GM23248 (cell line): ENCODE results near the gene EFCAB6. TPM values are rescaled to one million over a fixed set of nuclear protein-coding genes. Genes with fewer than 3 reads are reported as not detected.
"Not testable (repeated sequence)": the region's sequence is repeated elsewhere in the genome, so short reads cannot be mapped to it uniquely, and the experiment has no call there.

Experiments used
- DNase-seq: peaks from one replicate; pipeline ENCODE4 v3.0.0-alpha.2; 2015
- H2AFZ ChIP-seq: fragments of 200-600 bp; sonication (generic); 2 replicates; pipeline ENCODE4 v1.6.1; 2016; ENCODE audit warnings: antibody characterized with exemption
- H3F3A ChIP-seq: fragments of 200-600 bp; sonication (generic); 2 replicates; pipeline ENCODE4 v1.6.1; 2016; ENCODE audit warnings: mild to moderate bottlenecking, antibody characterized with exemption, mixed run types; ENCODE audit not compliant: insufficient read depth
- H3K27ac ChIP-seq: fragments of 200-600 bp; sonication (generic); 2 replicates; pipeline ENCODE4 v1.5.1; 2016; ENCODE audit warnings: mild to moderate bottlenecking
- H3K27me3 ChIP-seq: fragments of 200-600 bp; sonication (generic); replicated peaks from 2 replicates; pipeline ENCODE4 v1.6.1; 2016; ENCODE audit warnings: mild to moderate bottlenecking; ENCODE audit not compliant: insufficient read depth
- H3K36me3 ChIP-seq: fragments of 200-600 bp; sonication (generic); 2 replicates; pipeline ENCODE4 v1.6.1; 2016; ENCODE audit warnings: low read depth, mild to moderate bottlenecking
- H3K4me1 ChIP-seq: fragments of 200-600 bp; sonication (generic); 2 replicates; pipeline ENCODE4 v1.6.1; 2016; ENCODE audit warnings: mild to moderate bottlenecking; ENCODE audit not compliant: insufficient read depth
- H3K4me2 ChIP-seq: fragments of 200-600 bp; sonication (generic); one replicate; pipeline ENCODE4 v1.6.1; 2016; ENCODE audit warnings: mild to moderate bottlenecking; ENCODE audit not compliant: unreplicated experiment
- H3K4me3 ChIP-seq: fragments of 200-600 bp; sonication (generic); 2 replicates; pipeline ENCODE4 v1.5.1; 2016; ENCODE audit warnings: mild to moderate bottlenecking
- H3K79me2 ChIP-seq: fragments of 200-600 bp; sonication (generic); 2 replicates; pipeline ENCODE4 v1.6.1; 2016; ENCODE audit warnings: mild to moderate bottlenecking; ENCODE audit not compliant: insufficient read depth
- H3K9ac ChIP-seq: fragments of 200-600 bp; sonication (generic); 2 replicates; pipeline ENCODE4 v1.6.1; 2016; ENCODE audit warnings: mild to moderate bottlenecking
- H3K9me2 ChIP-seq: fragments of 200-600 bp; sonication (generic); 2 replicates; pipeline ENCODE4 v1.6.1; 2016; ENCODE audit warnings: mixed run types, mild to moderate bottlenecking, moderate library complexity; ENCODE audit not compliant: insufficient read depth
- H3K9me3 ChIP-seq: fragments of 200-600 bp; sonication (generic); one replicate; pipeline ENCODE4 v1.6.1; 2017; ENCODE audit warnings: low read depth
- H4K20me1 ChIP-seq: fragments of 200-600 bp; sonication (generic); 2 replicates; pipeline ENCODE4 v1.6.0; 2016; ENCODE audit not compliant: insufficient read depth
- EZH2 ChIP-seq: fragments of 200-600 bp; sonication (generic); IDR thresholded peaks from 2 replicates; pipeline ENCODE4 v1.6.1; 2018; ENCODE audit warnings: antibody characterized with exemption, mild to moderate bottlenecking; ENCODE audit not compliant: insufficient read depth, poor library complexity, severe bottlenecking
- EZH2phosphoT487 ChIP-seq: fragments of 200-600 bp; sonication (generic); IDR thresholded peaks from 2 replicates; pipeline ENCODE4 v1.6.1; 2018; ENCODE audit warnings: antibody characterized with exemption, moderate library complexity, mild to moderate bottlenecking, low read depth; ENCODE audit not compliant: insufficient read depth
- WGBS, 2 experiments: methylation state at CpG; one replicate each; pipeline ENCODE4 v1.1.6; 2015 to 2017; ENCODE audit warnings: low lambda C conversion rate in 2 of 2, low coverage in 1 of 2; ENCODE audit errors: missing lambda C conversion rate in 2 of 2; 5-methylcytosine and 5-hydroxymethylcytosine counted together
- in situ Hi-C: fragments of 300-500 bp; cut with MboI; formaldehyde crosslinking; loops from 2 replicates; pipeline ENCODE4 v1.15.0; 2020
- polyA plus RNA-seq: library from polyadenylated mRNA; unstranded; fragments of >200 nt; fragmentation: Nextera tagmentation; extraction: Ambion mirVana; gene quantifications from 2 replicates; pipeline ENCODE4 v1.2.1, GENCODE V29; 2016
- total RNA-seq: library from RNA; depleted of rRNA; stranded (reverse); fragments of >200 nt; shearing (Covaris generic); gene quantifications from 2 replicates; pipeline ENCODE4 v1.2.3, GENCODE V29; 2014

EFCAB6 gene
- total and polyA plus RNA-seq, 2 experiments from 2014 or later, result 1.5 to 2.1 TPM

GRCh38 chr22:43666457-43666856 lies 145.6 kb downstream of the EFCAB6 start:
- H3K27me3 ChIP-seq, result no peaks in the 10 kb centered on the region
- DNase-seq, result no peak
- H4K20me1 ChIP-seq, result no peaks in the 10 kb centered on the region
- H3K9me3 ChIP-seq, result no peaks in the 10 kb centered on the region
- H3K9me2 ChIP-seq, result no peaks in the 10 kb centered on the region
- in situ Hi-C loops, result no loop called here
- H3K4me3 ChIP-seq, result no peak overlapping the region
- H3K79me2 ChIP-seq, result no peaks in the 10 kb centered on the region
- WGBS, 2 experiments, result 30 to 35% methylated on average over 5 of the region's 5 CpGs
- no peak overlapping the region for H2AFZ ChIP-seq
- no peak overlapping the region for H3K27ac ChIP-seq
- no peak overlapping the region for H3K4me2 ChIP-seq
- H3F3A ChIP-seq, result no peaks in the 10 kb centered on the region
- no peaks in the 10 kb centered on the region for H3K4me1 ChIP-seq
- TF ChIP-seq EZH2, result no peak
- TF ChIP-seq EZH2phosphoT487, result no peak
- no peak overlapping the region for H3K9ac ChIP-seq
- no peaks in the 10 kb centered on the region for H3K36me3 ChIP-seq

DNA sequence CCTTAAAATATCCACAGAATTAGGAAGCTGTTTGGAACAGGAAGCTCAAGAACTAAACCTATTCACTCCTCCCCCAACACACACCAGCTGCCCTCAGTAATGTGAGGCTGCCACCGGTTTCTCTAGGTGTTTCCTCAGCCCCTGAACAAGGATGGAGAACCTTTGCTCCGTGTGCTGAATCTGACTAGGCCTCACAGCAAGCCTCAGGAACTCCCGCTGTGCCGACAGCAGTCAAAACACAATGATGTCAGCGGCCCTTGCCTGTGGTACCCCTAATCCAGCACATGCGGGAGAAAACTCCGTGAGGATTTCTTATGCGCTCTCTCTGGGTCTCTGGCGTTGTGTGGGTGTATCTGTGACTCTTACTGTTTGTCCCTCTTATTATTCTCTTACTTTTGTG lies 153.3 kb downstream of the EFCAB6 start:
- no peaks in the 10 kb centered on the region for H3K79me2 ChIP-seq
- no peaks in the 10 kb centered on the region for H3K27me3 ChIP-seq
- no peaks in the 10 kb centered on the region for H3K9me3 ChIP-seq
- no peaks in the 10 kb centered on the region for H3K9me2 ChIP-seq
- no peaks in the 10 kb centered on the region for H3K36me3 ChIP-seq
- no peak overlapping the region for H3K4me3 ChIP-seq
- in situ Hi-C loops, result no loop called here
- no peaks in the 10 kb centered on the region for H3F3A ChIP-seq
- TF ChIP-seq EZH2phosphoT487 (no peak), EZH2 (no peak)
- no peak overlapping the region for H2AFZ ChIP-seq
- no peaks in the 10 kb centered on the region for H3K4me1 ChIP-seq
- no peaks in the 10 kb centered on the region for H4K20me1 ChIP-seq
- no peak overlapping the region for H3K9ac ChIP-seq
- no peak for DNase-seq
- H3K27ac ChIP-seq, result no peak overlapping the region
- H3K4me2 ChIP-seq, result no peak overlapping the region
- 45% methylated on average over 9 of the region's 9 CpGs for WGBS, 2 experiments

DNA sequence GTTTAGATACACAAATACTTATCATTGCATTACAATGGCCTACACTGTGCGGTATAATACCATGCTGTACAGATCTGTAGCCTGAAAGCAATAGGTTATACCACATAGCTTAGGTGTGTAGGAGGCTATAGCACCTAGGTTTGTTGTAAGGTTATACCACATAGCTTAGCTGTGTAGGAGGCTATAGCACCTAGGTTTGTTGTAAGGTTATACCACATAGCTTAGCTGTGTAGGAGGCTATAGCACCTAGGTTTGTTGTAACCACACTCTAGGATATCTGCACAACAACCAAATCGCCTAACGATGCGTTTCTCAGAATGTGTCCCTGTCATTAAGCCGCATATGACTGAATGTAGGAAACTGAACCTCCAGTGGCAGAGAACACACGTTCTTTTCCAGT lies 155.5 kb downstream of the EFCAB6 start:
- in situ Hi-C loops, H3K9me3 ChIP-seq, H3K4me2 ChIP-seq, H3K9me2 ChIP-seq, H3K27ac ChIP-seq, H4K20me1 ChIP-seq, H3K4me3 ChIP-seq, H3K79me2 ChIP-seq, H3K36me3 ChIP-seq, H3F3A ChIP-seq, H2AFZ ChIP-seq, H3K9ac ChIP-seq, DNase-seq, H3K4me1 ChIP-seq, H3K27me3 ChIP-seq: not testable (repeated sequence)
- 62 to 68% methylated on average over 6 of the region's 6 CpGs for WGBS, 2 experiments

- no peak overlapping the region for H2AFZ ChIP-seq
- no peaks in the 10 kb centered on the region for H3K9me3 ChIP-seq
- no peaks in the 10 kb centered on the region for H4K20me1 ChIP-seq
- no peak overlapping the region for H3K4me3 ChIP-seq
- H3F3A ChIP-seq, result no peaks in the 10 kb centered on the region
- no peaks in the 10 kb centered on the region for H3K79me2 ChIP-seq
- TF ChIP-seq EZH2phosphoT487 (no peak), EZH2 (no peak)
- no peak overlapping the region for H3K27ac ChIP-seq
- H3K9ac ChIP-seq, result no peak overlapping the region
- no peaks in the 10 kb centered on the region for H3K4me1 ChIP-seq
- H3K9me2 ChIP-seq, result no peaks in the 10 kb centered on the region
- DNase-seq, result no peak
- in situ Hi-C loops, result no loop called here
- H3K36me3 ChIP-seq, result no peaks in the 10 kb centered on the region
- no peaks in the 10 kb centered on the region for H3K27me3 ChIP-seq
- WGBS, 2 experiments, result 63 to 68% methylated on average over 4 of the region's 4 CpGs
- no peak overlapping the region for H3K4me2 ChIP-seq
These were observed 157.8 kb downstream of the EFCAB6 start for GRCh38 chr22:43654271-43654670.

GRCh38 chr22:43652845-43653244 lies 159.3 kb downstream of the EFCAB6 start:
- Histone ChIP-seq H3F3A (no peaks in the 10 kb centered on the region), H3K9me3 (no peaks in the 10 kb centered on the region), H3K4me2 (no peak overlapping the region), H3K79me2 (no peaks in the 10 kb centered on the region), H3K4me1 (no peaks in the 10 kb centered on the region), H3K27me3 (no peaks in the 10 kb centered on the region), H3K9me2 (no peaks in the 10 kb centered on the region), H3K4me3 (no peak overlapping the region), H3K27ac (no peak overlapping the region), H3K36me3 (no peaks in the 10 kb centered on the region), H3K9ac (no peak overlapping the region), H2AFZ (no peak overlapping the region), H4K20me1 (no peaks in the 10 kb centered on the region)
- in situ Hi-C loops, result no loop called here
- TF ChIP-seq EZH2 (no peak), EZH2phosphoT487 (no peak)
- no peak for DNase-seq
- 66 to 67% methylated on average over 4 of the region's 4 CpGs for WGBS, 2 experiments
